T-helper 1 cell treated with Interleukin-12 subunit alpha and Interleukin-12 subunit beta and Interleukin-4 antibody, amounts not matched to agents 30 μg/mL and 1 μg/mL, for 36 hours (primary cell): Measurements from ENCODE around the gene CELF2.

Source experiments
- H3K27ac Mint-ChIP-seq: one replicate; pipeline ENCODE4 v1.8.0; 2021; ENCODE audit warnings: mild to moderate bottlenecking, mixed read lengths
- H3K27me3 Mint-ChIP-seq: one replicate; pipeline ENCODE4 v1.8.0; 2021; ENCODE audit warnings: low read depth, mixed read lengths
- H3K36me3 Mint-ChIP-seq: one replicate; pipeline ENCODE4 v1.8.0; 2021; ENCODE audit warnings: low read depth, mixed read lengths
- H3K4me1 Mint-ChIP-seq: one replicate; pipeline ENCODE4 v1.8.0; 2021; ENCODE audit warnings: low read depth, mixed read lengths
- H3K4me3 Mint-ChIP-seq: one replicate; pipeline ENCODE4 v1.8.0; 2021; ENCODE audit warnings: mild to moderate bottlenecking, moderate library complexity, mixed read lengths
- H3K9me3 Mint-ChIP-seq: one replicate; pipeline ENCODE4 v1.8.0; 2021; ENCODE audit warnings: mixed read lengths

The CELF2 gene

GRCh38 chr10:11166550-11166949 lies 148.9 kb downstream of the CELF2 start:
- no peaks in the 10 kb centered on the region for H3K27me3 Mint-ChIP-seq
- H3K9me3 Mint-ChIP-seq = peaks cover 4% of the 10 kb centered on the region
- peaks cover 22% of the 10 kb centered on the region for H3K36me3 Mint-ChIP-seq
- H3K4me3 Mint-ChIP-seq = no peak overlapping the region
- H3K27ac Mint-ChIP-seq = peak overlapping the region; percentile 97
- H3K4me1 Mint-ChIP-seq = peaks cover 32% of the 10 kb centered on the region

GRCh38 chr10:11167233-11167966 lies 149.7 kb downstream of the CELF2 start:
- H3K27ac Mint-ChIP-seq = peak overlapping the region; percentile 97
- H3K27me3 Mint-ChIP-seq = no peaks in the 10 kb centered on the region
- H3K4me1 Mint-ChIP-seq = peaks cover 25% of the 10 kb centered on the region
- peaks cover 16% of the 10 kb centered on the region for H3K36me3 Mint-ChIP-seq
- H3K9me3 Mint-ChIP-seq = no peaks in the 10 kb centered on the region
- no peak overlapping the region for H3K4me3 Mint-ChIP-seq

- peaks cover 27% of the 10 kb centered on the region for H3K36me3 Mint-ChIP-seq
- H3K4me1 Mint-ChIP-seq = peaks cover 25% of the 10 kb centered on the region
- H3K9me3 Mint-ChIP-seq = no peaks in the 10 kb centered on the region
Observed at GRCh38 chr10:11168423-11169090, 150.9 kb downstream of the CELF2 start.

GRCh38 chr10:11169976-11170375 lies 152.3 kb downstream of the CELF2 start:
- H3K27me3 Mint-ChIP-seq = no peaks in the 10 kb centered on the region
- no peaks in the 10 kb centered on the region for H3K9me3 Mint-ChIP-seq
- H3K36me3 Mint-ChIP-seq = peaks cover 41% of the 10 kb centered on the region
- peaks cover 30% of the 10 kb centered on the region for H3K4me1 Mint-ChIP-seq
- no peak overlapping the region for H3K4me3 Mint-ChIP-seq
- H3K27ac Mint-ChIP-seq = no peak overlapping the region

More at GRCh38 chr10:11168423-11169090, 150.9 kb downstream of the CELF2 start:
- no peak overlapping the region for H3K4me3 Mint-ChIP-seq
- H3K27me3 Mint-ChIP-seq = no peaks in the 10 kb centered on the region
- no peak overlapping the region for H3K27ac Mint-ChIP-seq

- H3K36me3 Mint-ChIP-seq = peaks cover 45% of the 10 kb centered on the region
- H3K4me3 Mint-ChIP-seq = no peak overlapping the region
- peaks cover 36% of the 10 kb centered on the region for H3K4me1 Mint-ChIP-seq
- H3K27me3 Mint-ChIP-seq = no peaks in the 10 kb centered on the region
- H3K27ac Mint-ChIP-seq = no peak overlapping the region
- H3K9me3 Mint-ChIP-seq = no peaks in the 10 kb centered on the region
Observed at GRCh38 chr10:11170574-11170973, 152.9 kb downstream of the CELF2 start.

GRCh38 chr10:11170993-11171851 lies 153.6 kb downstream of the CELF2 start:
- no peak overlapping the region for H3K4me3 Mint-ChIP-seq
- H3K27ac Mint-ChIP-seq = no peak overlapping the region
- peaks cover 42% of the 10 kb centered on the region for H3K4me1 Mint-ChIP-seq
- no peaks in the 10 kb centered on the region for H3K27me3 Mint-ChIP-seq
- no peaks in the 10 kb centered on the region for H3K9me3 Mint-ChIP-seq
- peaks cover 46% of the 10 kb centered on the region for H3K36me3 Mint-ChIP-seq

- Mint-ChIP-seq H3K27ac (no peak overlapping the region), H3K4me1 (peaks cover 56% of the 10 kb centered on the region), H3K27me3 (no peaks in the 10 kb centered on the region), H3K4me3 (no peak overlapping the region), H3K36me3 (peaks cover 39% of the 10 kb centered on the region), H3K9me3 (no peaks in the 10 kb centered on the region)
Observed at GRCh38 chr10:11173042-11173441, 155.4 kb downstream of the CELF2 start.

GRCh38 chr10:11175823-11176243 lies 158.2 kb downstream of the CELF2 start:
- H3K27me3 Mint-ChIP-seq = no peaks in the 10 kb centered on the region
- peaks cover 82% of the 10 kb centered on the region for H3K4me1 Mint-ChIP-seq
- no peaks in the 10 kb centered on the region for H3K9me3 Mint-ChIP-seq
- H3K27ac Mint-ChIP-seq = peak overlapping the region; percentile 98
- peaks cover 62% of the 10 kb centered on the region for H3K36me3 Mint-ChIP-seq
- H3K4me3 Mint-ChIP-seq = no peak overlapping the region

GRCh38 chr10:11176746-11177145 lies 159.1 kb downstream of the CELF2 start:
- Mint-ChIP-seq H3K9me3 (no peaks in the 10 kb centered on the region), H3K4me3 (no peak overlapping the region), H3K4me1 (peaks cover 91% of the 10 kb centered on the region), H3K27ac (peak overlapping the region; percentile 98), H3K36me3 (peaks cover 69% of the 10 kb centered on the region), H3K27me3 (no peaks in the 10 kb centered on the region)

GRCh38 chr10:11177381-11177780 lies 159.7 kb downstream of the CELF2 start:
- Mint-ChIP-seq H3K9me3 (no peaks in the 10 kb centered on the region), H3K27me3 (no peaks in the 10 kb centered on the region), H3K36me3 (peaks cover 74% of the 10 kb centered on the region), H3K4me1 (peaks cover 96% of the 10 kb centered on the region), H3K27ac (peak overlapping the region; percentile 98), H3K4me3 (no peak overlapping the region)

GRCh38 chr10:11177926-11178471 lies 160.3 kb downstream of the CELF2 start:
- no peaks in the 10 kb centered on the region for H3K27me3 Mint-ChIP-seq
- no peak overlapping the region for H3K4me3 Mint-ChIP-seq
- no peaks in the 10 kb centered on the region for H3K9me3 Mint-ChIP-seq
- peak overlapping the region; percentile 98 for H3K27ac Mint-ChIP-seq
- peaks cover 75% of the 10 kb centered on the region for H3K36me3 Mint-ChIP-seq
- H3K4me1 Mint-ChIP-seq = peaks cover 96% of the 10 kb centered on the region

- Mint-ChIP-seq H3K9me3 (no peaks in the 10 kb centered on the region), H3K36me3 (peaks cover 73% of the 10 kb centered on the region), H3K27ac (peak overlapping the region; percentile 98), H3K4me1 (peaks cover 94% of the 10 kb centered on the region), H3K27me3 (no peaks in the 10 kb centered on the region), H3K4me3 (no peak overlapping the region)
Observed at GRCh38 chr10:11178606-11179515, 161.2 kb downstream of the CELF2 start.

GRCh38 chr10:11179516-11180105 lies 161.9 kb downstream of the CELF2 start:
- peaks cover 73% of the 10 kb centered on the region for H3K36me3 Mint-ChIP-seq
- H3K27me3 Mint-ChIP-seq = no peaks in the 10 kb centered on the region
- H3K4me1 Mint-ChIP-seq = peaks cover 92% of the 10 kb centered on the region
- no peak overlapping the region for H3K4me3 Mint-ChIP-seq
- no peaks in the 10 kb centered on the region for H3K9me3 Mint-ChIP-seq
- peak overlapping the region; percentile 98 for H3K27ac Mint-ChIP-seq
